UCSD-AML1 (cell line): ENCODE results near the gene PLA2G5.

Source experiments
- DNase-seq: peaks from one replicate; lab custom pipeline; 2025; ENCODE audit not compliant: unreplicated experiment; lab: John Stamatoyannopoulos, UW

PLA2G5 gene

DNA sequence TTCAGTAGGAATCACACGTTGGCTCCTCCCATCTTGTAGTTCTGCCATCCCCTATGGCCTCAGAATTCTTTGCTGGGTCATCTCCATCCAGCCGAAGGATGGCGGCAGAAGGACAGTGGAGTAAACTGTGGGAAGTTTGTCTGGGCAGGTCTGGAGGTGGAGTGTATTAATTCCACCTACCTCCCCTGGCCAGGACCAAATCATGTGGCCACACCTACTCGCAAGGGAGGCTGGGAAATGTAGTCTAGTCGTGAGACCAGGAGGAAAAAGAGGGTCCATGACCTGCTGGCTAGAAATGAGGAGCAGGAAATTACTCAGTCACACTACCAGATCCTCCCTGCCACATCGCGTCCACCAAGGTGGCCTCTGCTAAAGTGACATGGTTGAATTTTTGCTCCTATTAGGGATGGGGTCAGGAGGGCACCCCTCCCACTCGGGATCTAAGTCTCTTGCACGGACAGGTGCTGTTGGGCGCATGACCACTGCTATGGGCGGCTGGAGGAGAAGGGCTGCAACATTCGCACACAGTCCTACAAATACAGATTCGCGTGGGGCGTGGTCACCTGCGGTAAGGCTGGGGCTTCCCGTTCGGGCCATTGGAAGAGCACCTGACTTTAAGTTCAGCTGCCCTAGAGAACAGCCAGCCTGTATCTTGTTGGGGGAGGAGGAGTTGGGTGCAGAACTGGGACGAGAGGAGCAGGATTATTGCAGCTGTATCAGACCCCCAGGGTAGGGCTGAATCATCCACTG lies 19.5 kb downstream of the PLA2G5 start:
- no peak for DNase-seq

DNA sequence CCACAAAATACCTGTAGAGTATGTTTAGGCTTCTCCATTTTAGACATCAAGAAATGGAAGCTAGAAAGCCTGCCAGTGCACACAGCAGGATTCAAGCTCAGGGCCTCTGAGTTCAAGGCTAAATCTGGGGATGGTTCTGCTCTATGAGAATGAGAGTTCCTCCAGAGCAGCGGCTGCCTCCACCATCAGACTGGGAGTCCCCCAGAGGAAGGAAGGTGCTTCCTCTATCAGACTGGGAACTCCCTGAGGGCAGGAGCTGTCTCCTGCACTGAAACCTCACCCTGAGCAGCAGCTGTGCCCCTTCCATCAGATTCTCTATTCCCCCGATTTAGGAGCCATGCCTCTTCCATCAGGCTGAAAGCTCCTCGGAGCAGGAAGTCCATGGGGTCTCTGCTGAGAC lies 20.1 kb downstream of the PLA2G5 start:
- DNase-seq = no peak

DNA sequence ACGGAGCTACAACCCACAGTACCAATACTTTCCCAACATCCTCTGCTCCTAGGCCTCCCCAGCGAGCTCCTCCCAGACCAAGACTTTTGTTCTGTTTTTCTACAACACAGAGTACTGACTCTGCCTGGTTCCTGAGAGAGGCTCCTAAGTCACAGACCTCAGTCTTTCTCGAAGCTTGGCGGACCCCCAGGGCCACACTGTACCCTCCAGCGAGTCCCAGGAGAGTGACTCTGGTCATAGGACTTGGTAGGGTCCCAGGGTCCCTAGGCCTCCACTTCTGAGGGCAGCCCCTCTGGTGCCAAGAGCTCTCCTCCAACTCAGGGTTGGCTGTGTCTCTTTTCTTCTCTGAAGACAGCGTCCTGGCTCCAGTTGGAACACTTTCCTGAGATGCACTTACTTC lies 20.6 kb downstream of the PLA2G5 start:
- DNase-seq = no peak

DNA sequence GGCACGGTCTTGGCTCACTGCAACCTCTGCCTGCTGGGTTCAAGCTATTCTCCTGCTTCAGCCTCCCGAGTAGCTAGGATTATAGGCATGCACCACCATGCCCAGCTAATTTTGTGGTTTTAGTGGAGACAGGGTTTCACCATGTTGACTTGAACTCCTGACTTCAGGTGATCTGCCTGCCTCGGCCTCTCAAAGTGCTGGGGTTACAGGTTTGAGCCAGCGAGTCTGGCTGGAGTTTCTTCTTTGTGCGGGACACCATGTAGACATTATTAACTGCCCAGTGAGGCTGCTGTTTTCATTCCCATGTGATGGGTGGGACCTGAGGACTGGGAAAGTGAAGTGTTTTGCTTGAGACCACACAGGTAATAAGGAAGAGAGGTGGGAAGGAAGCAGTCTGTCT lies 23.3 kb downstream of the PLA2G5 start:
- no peak for DNase-seq

DNA sequence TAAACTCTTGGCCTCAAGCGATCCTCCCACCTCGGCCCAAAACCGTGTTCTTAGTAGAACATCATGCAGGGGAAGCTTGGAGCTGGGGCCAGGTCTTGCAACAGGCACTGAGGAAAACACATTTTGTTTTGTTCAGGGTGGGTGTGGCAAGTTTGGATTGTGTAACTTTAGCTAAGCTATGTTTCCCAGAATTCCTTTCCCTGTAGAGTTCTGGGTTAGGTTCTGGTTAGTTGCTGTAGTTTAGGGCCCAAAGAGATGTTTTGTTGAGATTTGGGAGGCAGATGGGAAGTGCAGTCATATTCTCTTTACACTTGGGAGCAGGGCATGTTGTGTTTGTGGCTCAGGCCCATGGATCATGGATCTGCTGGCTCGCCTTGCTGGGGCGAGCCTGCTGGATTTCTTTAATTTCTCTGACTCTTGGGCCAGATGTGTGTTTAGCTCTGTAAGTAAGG lies 24.0 kb downstream of the PLA2G5 start:
- DNase-seq = no peak

DNA sequence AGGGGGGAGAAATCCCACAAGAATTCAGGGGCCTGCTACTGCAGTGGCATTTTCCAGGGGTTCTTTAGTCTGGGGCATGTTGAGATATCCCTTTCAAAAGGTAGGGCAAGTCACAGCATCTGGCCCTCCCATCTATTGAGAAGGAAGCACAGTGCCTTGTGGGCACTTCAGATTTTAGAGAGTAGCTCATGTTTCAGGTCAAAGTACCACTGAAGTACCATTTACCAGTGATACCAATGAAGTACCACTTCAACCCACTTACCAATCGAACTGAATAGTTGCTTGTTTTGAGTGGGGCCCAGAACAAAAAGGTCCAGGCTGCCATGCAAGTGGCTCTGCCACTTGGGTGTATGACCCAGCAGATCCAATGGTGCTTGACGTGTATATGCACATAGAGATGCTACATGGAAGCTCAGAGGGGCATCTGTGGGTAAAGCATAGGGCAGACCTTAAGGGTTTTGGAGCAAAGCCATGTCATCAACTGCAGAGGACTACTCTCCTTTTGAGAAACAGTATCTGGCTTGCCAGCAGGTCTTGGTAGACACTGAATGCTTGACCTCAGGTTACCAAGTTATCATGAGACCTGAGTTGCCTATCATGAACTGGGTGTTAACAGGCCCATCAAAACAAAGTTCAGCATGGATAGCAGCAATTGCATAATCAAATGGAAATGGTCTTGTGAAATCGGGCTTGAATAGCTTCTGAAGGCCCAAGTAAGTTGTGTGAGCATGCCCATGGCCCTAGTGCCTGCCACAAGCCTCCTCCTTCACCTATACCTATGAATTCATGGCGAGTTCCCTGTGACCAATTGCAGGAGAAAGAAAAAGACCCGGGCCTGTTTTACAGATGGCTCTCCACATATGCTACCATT lies 25.8 kb downstream of the PLA2G5 start:
- no peak for DNase-seq

DNA sequence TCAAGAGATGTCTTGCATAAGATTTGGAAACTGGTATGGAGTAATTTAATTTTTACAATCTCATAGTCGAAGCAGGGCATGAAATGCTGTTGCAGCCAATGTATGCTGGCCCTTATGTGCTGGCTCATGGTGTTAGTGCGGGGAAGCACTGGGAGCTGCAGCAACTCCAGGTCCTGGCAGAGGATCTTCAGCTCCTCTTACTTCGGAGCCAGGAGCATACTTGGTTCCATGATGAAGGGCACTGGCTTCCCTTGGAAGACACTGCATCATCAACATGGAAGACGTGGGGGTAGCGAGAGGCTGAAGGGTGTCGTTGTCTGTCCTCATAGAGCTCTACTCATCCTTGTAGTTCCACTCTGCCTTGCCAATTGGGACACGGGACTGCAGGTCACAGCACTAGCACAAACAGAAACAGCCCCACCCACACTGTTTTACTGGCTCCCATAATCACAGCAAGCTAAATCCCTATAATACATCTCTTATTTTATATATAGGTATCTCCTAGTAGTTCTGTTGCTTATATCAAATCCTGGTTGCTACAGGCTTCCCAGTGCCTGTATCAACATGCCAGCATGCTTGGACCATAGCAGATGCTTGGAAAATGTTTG lies 26.9 kb downstream of the PLA2G5 start:
- no peak for DNase-seq

DNA sequence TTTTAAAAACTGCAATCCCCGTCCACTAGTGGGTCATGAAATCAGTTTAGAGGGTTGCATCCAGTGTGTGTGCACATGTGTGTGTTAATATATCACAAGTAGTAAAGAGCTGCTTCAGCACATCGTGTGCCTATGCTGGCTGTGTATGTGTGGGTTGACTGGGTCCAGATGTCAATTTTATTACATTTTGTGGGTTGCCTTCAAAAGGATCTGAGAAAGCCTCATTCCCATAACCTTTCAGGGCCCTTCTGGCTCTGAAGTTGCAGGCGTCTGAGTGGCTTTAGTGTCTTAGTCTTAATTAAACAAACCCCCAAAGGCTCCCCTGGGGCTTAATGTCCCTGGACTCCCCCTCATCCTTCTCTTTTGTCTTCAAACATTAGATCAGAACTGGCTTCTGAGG lies 29.5 kb downstream of the PLA2G5 start:
- no peak for DNase-seq

DNA sequence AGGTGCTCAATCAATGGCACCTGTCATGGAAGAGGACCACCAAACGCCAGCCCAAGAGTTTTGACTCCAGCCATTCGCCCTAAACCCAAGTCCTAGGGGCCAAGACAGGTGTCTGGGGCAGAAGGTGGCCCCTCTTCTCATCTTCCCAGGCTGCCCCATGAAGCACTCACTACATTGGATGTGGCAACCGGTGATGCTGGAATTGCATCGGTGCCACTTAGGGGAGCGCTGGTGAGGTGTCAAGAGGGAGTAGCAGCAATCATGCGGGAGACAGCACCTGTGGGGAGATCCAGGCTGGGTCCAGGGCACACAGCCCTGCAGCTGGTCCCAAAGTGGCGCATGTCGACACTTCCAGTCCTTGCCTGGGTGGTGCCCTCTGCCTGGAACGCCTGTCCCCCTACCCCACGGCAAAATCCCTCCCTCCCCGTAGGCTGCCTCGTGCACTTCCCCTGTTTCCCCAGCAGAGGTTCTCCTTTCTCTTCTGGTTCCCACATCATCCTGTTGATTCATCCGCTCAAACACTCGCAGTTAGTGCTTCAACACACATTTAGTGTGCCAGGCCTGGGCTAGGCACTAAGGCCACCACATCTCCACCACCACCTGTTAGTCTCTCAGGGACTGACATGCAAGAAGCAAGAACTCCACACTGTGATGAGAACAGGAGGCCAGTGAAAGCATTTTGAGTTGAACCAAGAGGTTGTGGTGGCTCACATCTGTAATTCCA lies 30.8 kb downstream of the PLA2G5 start:
- peak; percentile 50 for DNase-seq

DNA sequence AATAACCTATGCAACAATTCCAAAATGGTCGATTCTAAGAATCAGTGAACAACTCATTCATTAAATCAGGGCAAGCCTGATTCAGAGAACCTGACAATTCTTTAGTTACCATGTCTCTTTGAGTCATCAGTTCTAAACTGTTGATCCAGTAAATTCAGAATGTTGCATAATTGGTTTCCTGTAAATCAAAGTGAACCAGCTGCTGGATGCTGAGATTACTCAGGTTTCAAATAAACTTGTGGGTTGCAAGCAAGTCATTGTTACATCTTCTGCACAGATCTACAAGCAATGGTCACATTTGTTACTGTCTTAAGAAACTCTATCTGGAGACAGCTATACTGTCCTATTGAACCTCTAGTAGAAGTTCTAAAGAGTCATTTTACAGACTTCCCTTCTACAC lies 32.9 kb downstream of the PLA2G5 start:
- no peak for DNase-seq

DNA sequence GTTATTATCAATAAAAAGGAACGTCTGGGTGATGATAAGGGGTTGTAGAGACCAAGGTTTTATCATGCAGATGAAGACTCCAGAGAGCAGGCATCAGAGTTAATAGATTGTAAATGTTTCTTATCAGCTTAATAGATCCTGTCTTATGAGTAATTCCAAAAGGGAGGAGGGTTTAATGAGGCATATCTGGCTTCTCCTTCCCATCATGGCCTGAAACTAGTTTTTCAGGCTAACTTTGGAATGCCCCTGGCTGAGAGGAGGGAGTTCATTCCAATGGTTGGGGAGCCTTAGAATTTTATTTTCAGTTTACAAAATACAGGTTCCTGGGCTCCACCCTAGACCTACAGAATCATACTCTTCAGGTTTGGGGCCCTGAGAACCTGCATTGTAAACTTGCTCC lies 35.9 kb downstream of the PLA2G5 start:
- no peak for DNase-seq

DNA sequence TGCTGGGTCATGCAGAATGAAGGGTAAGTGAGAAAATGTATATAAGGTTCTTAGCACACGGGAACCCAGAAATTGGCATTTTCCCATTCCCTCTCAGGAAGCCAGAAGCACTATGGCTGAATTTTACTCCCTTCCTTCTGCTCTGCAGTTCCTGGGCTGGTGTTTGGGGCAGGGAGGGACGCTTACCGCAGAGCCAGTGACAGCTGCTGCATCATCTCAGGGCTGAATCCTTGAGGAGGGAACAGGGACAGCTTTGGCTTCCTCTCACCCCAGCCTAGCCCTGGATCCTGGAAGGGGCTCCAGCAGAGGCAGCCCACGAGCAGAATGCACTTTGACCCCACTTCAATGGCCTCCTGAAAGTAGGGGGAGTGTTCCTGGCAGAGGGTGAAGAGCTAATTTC lies 37.4 kb downstream of the PLA2G5 start:
- no peak for DNase-seq

DNA sequence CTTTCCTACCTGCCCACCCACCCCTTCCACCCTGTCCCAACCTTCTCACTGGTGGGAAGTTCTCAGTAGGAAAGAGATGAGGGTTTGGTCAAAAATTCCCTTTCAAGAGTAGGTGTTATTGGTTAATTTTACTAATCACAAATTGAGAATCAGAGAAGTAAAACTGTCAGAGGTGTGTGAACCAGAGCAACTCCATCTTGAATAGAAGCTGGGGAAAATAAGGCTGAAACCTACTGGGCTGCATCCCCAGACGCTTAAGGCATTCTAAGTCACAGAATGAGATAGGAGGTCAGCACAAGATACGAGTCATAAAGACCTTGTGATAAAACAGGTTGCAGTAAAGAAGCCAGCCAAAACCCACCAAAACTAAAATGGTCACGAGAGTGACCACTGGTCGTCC lies 37.8 kb downstream of the PLA2G5 start:
- no peak for DNase-seq

DNA sequence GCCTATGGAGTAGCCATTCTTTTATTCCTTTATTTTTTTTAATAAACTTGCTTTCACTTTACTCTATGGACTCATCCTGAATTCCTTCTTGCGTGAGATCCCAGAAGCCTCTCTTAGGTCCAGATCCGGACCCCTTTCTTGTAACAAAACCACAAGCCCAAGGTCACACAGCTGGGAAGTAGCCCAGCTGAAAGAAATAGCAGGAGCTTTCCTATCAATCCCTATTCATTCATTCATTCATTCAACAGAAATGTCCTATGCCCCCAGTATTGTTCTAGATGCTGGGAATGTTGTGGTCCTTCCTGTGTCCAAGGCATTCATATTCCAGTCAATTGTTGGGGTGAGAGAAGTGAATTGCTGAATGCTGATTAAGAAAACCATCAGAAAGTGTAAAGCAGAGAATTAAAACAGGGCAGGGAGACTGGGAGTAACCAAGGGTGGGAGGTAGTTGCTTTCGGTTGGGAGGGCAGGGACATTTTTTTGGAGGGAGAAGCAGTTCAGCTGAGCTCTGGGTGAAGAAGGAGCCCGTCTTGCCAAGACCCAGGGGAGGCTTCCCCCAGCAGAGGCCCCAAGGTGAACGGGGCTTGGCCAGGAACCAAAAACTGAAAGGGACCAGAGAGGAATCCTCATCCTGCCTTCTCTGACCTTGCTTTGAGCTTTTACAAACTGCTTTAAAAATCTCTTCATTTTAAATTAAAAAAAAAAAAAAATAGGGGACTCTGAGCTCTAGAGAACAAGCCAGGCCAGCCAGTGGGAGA lies 38.6 kb downstream of the PLA2G5 start:
- no peak for DNase-seq

DNA sequence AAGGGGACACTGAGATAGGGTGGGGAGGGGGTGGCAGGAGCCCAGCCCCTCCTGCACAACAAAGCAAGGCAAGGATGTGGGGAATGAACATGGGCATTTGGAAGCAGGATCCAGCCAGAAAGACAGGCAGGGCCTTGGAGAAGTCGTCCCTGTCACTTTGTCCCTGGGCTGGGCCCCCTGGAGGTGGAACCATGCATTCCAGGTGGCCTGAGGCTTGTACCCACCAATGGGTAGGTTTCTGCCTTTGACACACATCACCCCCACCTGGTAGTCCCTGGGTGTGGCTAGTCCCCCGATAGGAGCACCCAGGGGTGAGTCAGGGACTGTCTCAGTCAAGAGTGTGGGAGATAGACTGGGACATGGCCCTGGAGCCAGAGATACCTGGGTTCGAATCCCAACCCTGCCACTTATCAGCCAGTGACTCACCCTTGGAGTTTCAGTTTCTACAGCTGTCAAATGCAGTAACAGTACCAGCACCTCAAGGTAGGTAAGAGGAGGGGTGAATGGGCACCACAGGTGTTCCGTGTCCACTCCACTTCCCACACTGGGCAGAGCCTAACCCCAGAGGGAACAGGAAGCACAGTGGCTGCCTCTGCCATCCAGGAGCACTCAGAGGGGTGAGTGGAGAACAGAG lies 39.3 kb downstream of the PLA2G5 start:
- DNase-seq = no peak

DNA sequence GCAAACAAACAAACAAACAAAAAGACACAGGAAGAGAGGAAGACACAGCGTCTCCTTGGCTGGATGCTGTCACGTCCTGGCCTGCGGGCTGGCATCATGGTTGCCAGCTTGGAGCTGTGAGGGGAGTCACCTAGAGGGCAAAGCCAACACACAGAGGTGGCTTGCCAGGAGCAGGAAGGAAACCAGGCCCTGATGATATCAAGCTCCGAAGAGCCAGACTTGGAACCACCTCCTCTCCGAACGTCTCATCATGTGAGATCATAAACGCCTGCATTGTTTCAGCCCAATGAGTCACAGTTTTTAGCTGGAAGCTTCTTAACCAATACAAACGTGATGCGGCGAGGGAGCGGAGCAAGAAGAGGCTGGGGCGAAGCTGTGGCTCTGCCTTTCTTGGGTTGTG lies 40.7 kb downstream of the PLA2G5 start:
- no peak for DNase-seq

DNA sequence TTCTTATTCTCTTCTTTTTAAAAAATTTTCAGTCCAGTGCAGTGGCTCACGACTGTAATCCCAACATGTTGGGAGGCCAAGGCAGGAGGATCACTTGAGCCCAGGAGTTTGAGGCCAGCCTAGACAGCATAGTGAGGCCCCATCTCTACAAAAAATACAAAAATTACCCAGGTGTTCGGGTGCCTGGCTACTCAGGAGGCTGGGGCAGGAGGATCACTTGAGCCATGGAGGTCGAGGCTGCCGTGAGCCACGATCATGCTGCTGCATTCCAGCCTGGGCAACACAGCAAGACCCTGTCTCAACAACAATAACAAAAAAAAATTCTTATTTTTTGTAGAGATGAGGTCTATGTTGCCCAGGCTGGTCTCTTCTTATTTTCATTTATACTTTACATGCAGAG lies 41.5 kb downstream of the PLA2G5 start:
- DNase-seq = no peak

DNA sequence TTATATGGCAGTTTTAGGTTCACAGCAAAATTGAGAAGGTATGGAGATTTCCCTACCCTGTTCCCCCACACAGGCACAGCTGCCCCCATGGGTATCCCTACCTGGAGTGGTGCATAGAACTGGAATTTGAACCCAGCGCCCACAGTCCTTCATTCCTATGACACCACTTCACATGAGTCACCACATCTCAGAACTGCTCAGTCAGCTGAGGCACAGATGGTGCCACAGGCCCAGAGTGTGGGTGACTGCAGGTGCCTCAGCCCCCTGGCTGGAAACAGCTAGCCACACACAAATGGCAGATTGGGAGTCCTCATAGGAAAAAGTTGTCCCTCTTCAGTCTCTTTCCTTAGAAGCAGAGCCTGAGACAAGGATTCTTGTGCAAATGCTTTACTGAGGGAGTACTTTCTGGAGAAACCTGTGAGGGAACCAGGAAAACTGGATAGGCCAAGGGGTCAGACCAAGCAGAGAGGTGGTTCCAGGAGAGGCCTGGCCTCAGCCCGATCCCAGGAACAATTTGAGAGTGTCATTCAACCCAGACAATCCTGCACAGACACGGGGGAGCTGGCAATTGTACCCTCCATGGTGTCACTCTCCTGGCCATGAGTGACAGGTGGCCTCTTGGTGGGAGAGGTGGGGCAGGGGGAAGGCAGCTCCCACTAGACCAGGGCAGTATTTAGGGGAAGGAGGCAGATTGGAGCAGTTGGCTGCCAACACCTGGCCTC lies 42.4 kb downstream of the PLA2G5 start:
- no peak for DNase-seq

DNA sequence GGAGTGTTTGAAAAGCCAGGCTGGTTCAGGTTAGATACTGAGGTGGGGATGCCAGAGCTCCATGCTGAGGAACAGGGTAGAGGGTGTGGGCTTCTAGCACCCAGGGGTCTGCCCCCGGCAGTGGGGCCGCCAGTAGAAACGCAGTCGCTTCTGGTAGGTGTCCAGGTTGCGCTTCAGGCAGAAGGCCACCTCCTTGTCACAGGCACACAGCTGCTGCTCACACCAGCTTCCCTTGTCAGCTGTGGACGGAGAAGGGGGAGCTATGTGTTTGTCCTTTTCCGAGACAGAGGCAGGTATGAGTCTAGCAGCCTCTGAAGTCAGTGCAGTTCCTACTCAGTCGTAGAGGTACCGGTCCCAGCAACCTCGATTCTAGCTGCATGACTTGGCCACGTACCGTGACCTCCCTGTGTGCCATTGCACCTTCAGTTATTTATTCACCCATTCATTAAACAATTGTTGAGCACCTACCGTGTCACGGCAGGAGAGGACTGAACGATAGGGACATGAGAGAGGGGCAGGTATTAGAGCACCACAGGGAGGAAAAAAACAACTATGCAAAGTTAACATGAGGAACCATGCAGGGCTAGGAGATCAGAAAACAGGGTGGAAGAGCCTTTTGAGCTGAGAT lies 44.1 kb downstream of the PLA2G5 start:
- DNase-seq = no peak
